ENCODE results near the gene TIMM50.

The TIMM50 gene

DNA sequence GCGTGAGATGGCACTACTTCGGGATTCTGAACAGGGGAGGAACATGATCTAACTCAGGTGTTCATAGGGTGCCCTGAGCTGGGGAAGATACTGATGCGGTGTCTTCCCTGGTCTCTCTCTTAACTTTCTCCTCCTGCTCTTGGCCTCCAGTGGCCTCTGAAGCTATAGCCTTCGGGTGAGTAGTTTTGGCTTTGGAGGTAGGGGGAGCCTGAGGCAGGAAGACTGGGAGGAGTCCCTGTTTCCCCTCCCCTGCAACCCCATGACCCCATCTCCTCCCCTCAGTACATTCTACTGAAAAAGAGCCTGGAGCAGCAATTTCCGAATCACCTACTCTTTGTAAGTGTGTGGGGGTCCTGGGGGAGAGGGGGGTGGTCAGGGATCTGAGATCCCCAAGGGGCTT is 37.8 kb downstream of the TIMM50 start:
- TF ChIP-seq EZH2phosphoT487 (conservative IDR thresholded peaks at IDR 0.05; ENCODE audit: low read length), result no peak
- TF ChIP-seq, protein P1, sequence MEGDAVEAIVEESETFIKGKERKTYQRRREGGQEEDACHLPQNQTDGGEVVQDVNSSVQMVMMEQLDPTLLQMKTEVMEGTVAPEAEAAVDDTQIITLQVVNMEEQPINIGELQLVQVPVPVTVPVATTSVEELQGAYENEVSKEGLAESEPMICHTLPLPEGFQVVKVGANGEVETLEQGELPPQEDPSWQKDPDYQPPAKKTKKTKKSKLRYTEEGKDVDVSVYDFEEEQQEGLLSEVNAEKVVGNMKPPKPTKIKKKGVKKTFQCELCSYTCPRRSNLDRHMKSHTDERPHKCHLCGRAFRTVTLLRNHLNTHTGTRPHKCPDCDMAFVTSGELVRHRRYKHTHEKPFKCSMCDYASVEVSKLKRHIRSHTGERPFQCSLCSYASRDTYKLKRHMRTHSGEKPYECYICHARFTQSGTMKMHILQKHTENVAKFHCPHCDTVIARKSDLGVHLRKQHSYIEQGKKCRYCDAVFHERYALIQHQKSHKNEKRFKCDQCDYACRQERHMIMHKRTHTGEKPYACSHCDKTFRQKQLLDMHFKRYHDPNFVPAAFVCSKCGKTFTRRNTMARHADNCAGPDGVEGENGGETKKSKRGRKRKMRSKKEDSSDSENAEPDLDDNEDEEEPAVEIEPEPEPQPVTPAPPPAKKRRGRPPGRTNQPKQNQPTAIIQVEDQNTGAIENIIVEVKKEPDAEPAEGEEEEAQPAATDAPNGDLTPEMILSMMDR (IDR thresholded peaks at IDR 0.05; ENCODE audit: insufficient read depth, low read length, poor library complexity, severe bottlenecking), result no peak
- Histone ChIP-seq H3K4me3 (ENCODE audit: insufficient read depth, low read length, poor library complexity, severe bottlenecking) (no peak overlapping the region), H3K27me3 (ENCODE audit: low read length) (no peaks in the 10 kb centered on the region), H3F3A (ENCODE audit: insufficient read depth) (no peaks in the 10 kb centered on the region), H3K27ac (ENCODE audit: low read depth, low read length) (no peak overlapping the region), H2AFZ (ENCODE audit: low read depth, low read length, severe bottlenecking) (no peak overlapping the region), H3K9me3 (ENCODE audit: insufficient read depth, low read length) (no peaks in the 10 kb centered on the region), H3K9ac (ENCODE audit: low read length) (no peak overlapping the region), H3K9me2 (replicated peaks; ENCODE audit: insufficient read depth, low read length) (no peaks in the 10 kb centered on the region), H3K79me2 (ENCODE audit: insufficient read depth, low read length) (no peaks in the 10 kb centered on the region), H4K20me1 (ENCODE audit: low read depth, low read length) (no peaks in the 10 kb centered on the region), H3K4me2 (ENCODE audit: low read depth, low read length, poor library complexity, severe bottlenecking) (no peak overlapping the region), H3K36me3 (ENCODE audit: low read length) (no peaks in the 10 kb centered on the region)

DNA sequence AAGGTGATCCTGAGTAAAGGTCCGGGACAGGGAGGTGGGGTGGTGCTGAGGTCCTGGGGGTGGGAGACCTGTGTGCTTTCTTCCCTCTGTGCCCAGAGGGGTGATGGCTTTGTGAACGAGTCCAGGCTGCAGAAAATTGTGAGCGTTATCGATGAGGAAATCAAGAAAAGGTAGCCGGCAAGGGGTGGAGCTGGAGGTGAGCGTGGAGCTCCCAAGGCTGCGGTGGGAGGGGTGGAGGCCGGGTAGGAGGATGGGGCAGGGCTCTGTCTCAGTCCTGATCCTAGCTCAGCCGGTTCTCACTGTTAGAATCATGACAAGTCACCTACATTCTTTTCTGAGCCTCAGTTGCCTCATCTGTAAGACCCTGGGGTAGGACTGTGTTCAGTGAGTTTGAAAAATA is 38.3 kb downstream of the TIMM50 start:
- Histone ChIP-seq H3F3A (ENCODE audit: insufficient read depth) (no peaks in the 10 kb centered on the region), H3K9ac (ENCODE audit: low read length) (no peak overlapping the region)

DNA sequence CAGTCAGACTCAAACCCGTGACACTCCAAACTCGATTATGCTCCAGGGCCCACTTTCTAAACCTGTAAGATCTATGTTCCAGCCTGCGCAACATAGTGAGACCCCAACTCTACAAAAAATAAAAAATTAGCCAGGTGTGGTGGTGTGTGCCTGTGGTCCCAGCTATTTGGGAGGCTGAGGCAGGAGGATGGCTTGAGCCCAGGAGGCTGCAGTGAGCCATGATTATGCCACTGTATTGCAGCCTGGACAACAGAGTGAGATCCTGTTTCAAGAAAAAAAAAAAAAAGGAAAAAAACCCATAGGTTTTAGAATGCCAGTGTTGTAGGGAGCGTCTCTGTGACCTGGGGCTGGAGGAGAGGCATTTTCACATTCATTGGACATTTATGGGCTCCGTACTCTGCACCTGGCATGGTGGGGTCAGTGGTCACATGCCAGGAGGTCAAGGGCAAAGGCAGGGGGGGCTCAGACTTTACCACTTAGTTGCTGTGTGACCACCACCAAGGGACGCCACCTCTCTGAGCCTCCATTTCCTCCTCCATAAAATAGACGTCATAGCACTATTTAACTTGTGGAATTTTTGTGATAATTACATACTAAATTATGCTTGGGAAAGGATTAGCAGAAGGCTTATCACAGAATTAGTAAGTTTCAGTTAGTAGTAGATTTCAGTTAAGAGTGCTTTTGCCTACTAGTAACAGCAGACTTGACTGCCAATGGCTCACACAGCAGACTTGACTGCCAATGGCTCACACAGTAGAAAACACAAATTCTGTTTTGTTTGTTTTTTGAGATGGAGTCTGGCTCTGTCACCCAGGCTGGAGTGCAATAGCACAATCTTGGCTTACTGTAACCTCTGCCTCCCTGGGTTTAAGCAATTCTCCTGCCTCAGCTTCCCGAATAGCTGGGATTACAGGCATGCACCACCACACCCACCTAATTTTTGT is 40.2 kb downstream of the TIMM50 start:
- Histone ChIP-seq H3K9me3 (ENCODE audit: insufficient read depth, low read length) (no peaks in the 10 kb centered on the region), H3K4me3 (ENCODE audit: insufficient read depth, low read length, poor library complexity, severe bottlenecking) (no peak overlapping the region), H3F3A (ENCODE audit: insufficient read depth) (no peaks in the 10 kb centered on the region), H3K9me2 (replicated peaks; ENCODE audit: insufficient read depth, low read length) (no peaks in the 10 kb centered on the region), H3K27ac (ENCODE audit: low read depth, low read length) (no peak overlapping the region), H2AFZ (ENCODE audit: low read depth, low read length, severe bottlenecking) (no peak overlapping the region), H3K9ac (ENCODE audit: low read length) (no peak overlapping the region), H3K79me2 (ENCODE audit: insufficient read depth, low read length) (no peaks in the 10 kb centered on the region), H3K27me3 (ENCODE audit: low read length) (no peaks in the 10 kb centered on the region), H4K20me1 (ENCODE audit: low read depth, low read length) (no peaks in the 10 kb centered on the region), H3K36me3 (ENCODE audit: low read length) (no peaks in the 10 kb centered on the region), H3K4me2 (ENCODE audit: low read depth, low read length, poor library complexity, severe bottlenecking) (no peak overlapping the region)
- TF ChIP-seq, protein P1 (IDR thresholded peaks at IDR 0.05; ENCODE audit: insufficient read depth, low read length, poor library complexity, severe bottlenecking), result no peak
- TF ChIP-seq EZH2phosphoT487 (conservative IDR thresholded peaks at IDR 0.05; ENCODE audit: low read length), result no peak

More for the DNA sequence above, 38.3 kb downstream of the TIMM50 start:
- no peaks in the 10 kb centered on the region for H4K20me1 ChIP-seq (ENCODE audit: low read depth, low read length)
- H3K27ac ChIP-seq (ENCODE audit: low read depth, low read length), result no peak overlapping the region
- H3K4me2 ChIP-seq (ENCODE audit: low read depth, low read length, poor library complexity, severe bottlenecking), result no peak overlapping the region
- no peak overlapping the region for H3K4me3 ChIP-seq (ENCODE audit: insufficient read depth, low read length, poor library complexity, severe bottlenecking)
- TF ChIP-seq, protein P1 (IDR thresholded peaks at IDR 0.05; ENCODE audit: insufficient read depth, low read length, poor library complexity, severe bottlenecking), result no peak
- no peak for TF ChIP-seq EZH2phosphoT487 (conservative IDR thresholded peaks at IDR 0.05; ENCODE audit: low read length)
- H3K9me3 ChIP-seq (ENCODE audit: insufficient read depth, low read length), result no peaks in the 10 kb centered on the region
- H3K79me2 ChIP-seq (ENCODE audit: insufficient read depth, low read length), result no peaks in the 10 kb centered on the region
- no peaks in the 10 kb centered on the region for H3K36me3 ChIP-seq (ENCODE audit: low read length)
- no peak overlapping the region for H2AFZ ChIP-seq (ENCODE audit: low read depth, low read length, severe bottlenecking)
- no peaks in the 10 kb centered on the region for H3K9me2 ChIP-seq (replicated peaks; ENCODE audit: insufficient read depth, low read length)
- no peaks in the 10 kb centered on the region for H3K27me3 ChIP-seq (ENCODE audit: low read length)

Measured in SU-DHL-6 (cell line).